ENCODE results near the gene DNLZ.

DNLZ gene

DNA sequence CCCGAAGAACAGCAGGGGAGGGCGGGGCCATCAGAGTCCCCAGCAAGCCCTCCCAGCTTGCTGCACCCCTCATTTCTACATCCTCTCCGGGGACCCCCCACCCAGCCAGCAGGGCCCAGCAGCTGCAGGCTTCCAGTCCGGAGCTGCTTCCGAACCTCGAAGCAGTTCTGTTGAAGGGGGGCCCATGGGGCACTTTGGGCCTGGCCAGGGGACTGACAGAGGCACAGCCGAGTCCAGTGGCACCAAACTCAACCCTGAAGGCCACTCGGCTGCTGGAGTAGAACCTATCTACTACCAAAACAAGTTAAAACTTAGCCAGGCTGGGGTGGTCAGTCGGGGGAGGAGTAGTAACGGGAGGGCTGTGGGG, 51.6 kb downstream of the DNLZ start:
- TF ChIP-seq, protein P1, sequence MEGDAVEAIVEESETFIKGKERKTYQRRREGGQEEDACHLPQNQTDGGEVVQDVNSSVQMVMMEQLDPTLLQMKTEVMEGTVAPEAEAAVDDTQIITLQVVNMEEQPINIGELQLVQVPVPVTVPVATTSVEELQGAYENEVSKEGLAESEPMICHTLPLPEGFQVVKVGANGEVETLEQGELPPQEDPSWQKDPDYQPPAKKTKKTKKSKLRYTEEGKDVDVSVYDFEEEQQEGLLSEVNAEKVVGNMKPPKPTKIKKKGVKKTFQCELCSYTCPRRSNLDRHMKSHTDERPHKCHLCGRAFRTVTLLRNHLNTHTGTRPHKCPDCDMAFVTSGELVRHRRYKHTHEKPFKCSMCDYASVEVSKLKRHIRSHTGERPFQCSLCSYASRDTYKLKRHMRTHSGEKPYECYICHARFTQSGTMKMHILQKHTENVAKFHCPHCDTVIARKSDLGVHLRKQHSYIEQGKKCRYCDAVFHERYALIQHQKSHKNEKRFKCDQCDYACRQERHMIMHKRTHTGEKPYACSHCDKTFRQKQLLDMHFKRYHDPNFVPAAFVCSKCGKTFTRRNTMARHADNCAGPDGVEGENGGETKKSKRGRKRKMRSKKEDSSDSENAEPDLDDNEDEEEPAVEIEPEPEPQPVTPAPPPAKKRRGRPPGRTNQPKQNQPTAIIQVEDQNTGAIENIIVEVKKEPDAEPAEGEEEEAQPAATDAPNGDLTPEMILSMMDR (IDR thresholded peaks at IDR 0.05; ENCODE audit: low read depth, low read length, poor library complexity, severe bottlenecking), result no peak
- no peak for TF ChIP-seq EZH2phosphoT487 (IDR thresholded peaks at IDR 0.05; ENCODE audit: borderline replicate concordance, low read length)
- Histone ChIP-seq H3K27me3 (ENCODE audit: control insufficient read depth, low read length) (0 out of 2 replicates have a peak, but pooled peaks cover 2% of the 10 kb centered on the region), H3F3A (ENCODE audit: control insufficient read depth, insufficient read depth) (peaks cover 17% of the 10 kb centered on the region), H3K79me2 (ENCODE audit: control insufficient read depth, low read length) (no peaks in the 10 kb centered on the region), H3K4me1 (ENCODE audit: control insufficient read depth, low read length) (peaks cover 40% of the 10 kb centered on the region), H3K4me2 (ENCODE audit: low read length) (peak overlapping the region; percentile 38; the same call in 1 of the 2 replicates), H3K9me2 (replicated peaks; ENCODE audit: control insufficient read depth, low read length) (no peaks in the 10 kb centered on the region), H3K27ac (ENCODE audit: low read depth, low read length) (no peak overlapping the region), H3K9me3 (ENCODE audit: control insufficient read depth, insufficient read depth, low read length) (peaks cover 33% of the 10 kb centered on the region), H3K36me3 (ENCODE audit: control insufficient read depth, low read length) (no peaks in the 10 kb centered on the region), H3K4me3 (ENCODE audit: low read length) (no peak overlapping the region), H4K20me1 (ENCODE audit: control insufficient read depth, insufficient read depth, low read depth, low read length) (no peaks in the 10 kb centered on the region)

DNA sequence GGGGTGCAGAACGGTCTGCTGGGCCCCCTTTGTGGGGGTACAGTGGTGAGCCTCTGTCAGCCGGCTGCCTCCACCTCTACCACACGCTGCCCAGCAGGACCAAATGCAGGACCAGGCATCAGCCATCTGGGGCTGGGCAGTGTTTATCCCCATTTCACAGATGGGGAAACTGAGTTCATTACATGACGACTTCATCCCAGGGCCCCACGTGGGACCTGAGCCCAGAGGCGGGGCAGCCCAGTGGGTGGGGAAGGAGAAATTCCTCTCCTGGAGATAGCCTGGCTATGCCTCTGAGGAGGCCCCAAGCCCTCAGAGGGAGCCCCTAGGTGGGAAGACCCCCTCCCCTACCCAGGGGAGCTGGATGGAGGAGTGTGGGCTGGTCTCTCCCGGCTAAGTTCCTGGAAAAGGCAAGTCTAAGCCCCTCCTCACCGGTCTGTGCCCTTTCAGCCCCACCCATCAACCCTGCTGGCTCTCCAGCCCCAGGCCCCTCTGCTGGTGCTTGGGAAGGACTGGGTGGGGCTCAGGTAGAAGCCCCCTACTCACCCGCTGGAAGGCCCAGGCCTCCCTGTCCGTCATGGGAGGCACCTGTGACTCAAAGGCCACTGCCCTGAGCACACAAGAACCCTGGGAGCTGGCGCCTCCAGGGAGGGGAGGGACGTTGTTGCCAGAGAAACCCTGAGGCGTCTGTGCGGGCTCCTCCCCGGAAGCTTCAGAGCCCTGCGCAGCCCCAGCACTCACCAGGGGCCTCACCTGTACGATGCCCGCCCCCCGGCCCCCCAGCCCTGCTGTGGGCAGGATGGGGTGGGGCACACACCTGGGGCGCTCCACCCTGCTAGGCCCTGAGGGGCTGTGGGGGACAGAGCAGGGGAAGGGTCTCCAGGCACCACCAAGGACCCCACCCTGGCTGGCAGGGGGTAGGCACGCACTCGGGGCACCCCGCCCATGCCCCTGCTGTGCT, 52.2 kb downstream of the DNLZ start:
- TF ChIP-seq, protein P1 (IDR thresholded peaks at IDR 0.05; ENCODE audit: low read depth, low read length, poor library complexity, severe bottlenecking), result no peak
- TF ChIP-seq EZH2phosphoT487 (IDR thresholded peaks at IDR 0.05; ENCODE audit: borderline replicate concordance, low read length), result no peak
- Histone ChIP-seq H3K9me2 (replicated peaks; ENCODE audit: control insufficient read depth, low read length) (no peaks in the 10 kb centered on the region), H3K9me3 (ENCODE audit: control insufficient read depth, insufficient read depth, low read length) (peaks cover 31% of the 10 kb centered on the region), H3K27me3 (ENCODE audit: control insufficient read depth, low read length) (peaks cover 2% of the 10 kb centered on the region; the same call in 1 of the 2 replicates), H3F3A (ENCODE audit: control insufficient read depth, insufficient read depth) (peaks cover 17% of the 10 kb centered on the region), H3K4me3 (ENCODE audit: low read length) (no peak overlapping the region), H3K27ac (ENCODE audit: low read depth, low read length) (no peak overlapping the region), H3K36me3 (ENCODE audit: control insufficient read depth, low read length) (no peaks in the 10 kb centered on the region), H3K4me2 (ENCODE audit: low read length) (peak overlapping the region; percentile 38), H3K4me1 (ENCODE audit: control insufficient read depth, low read length) (peaks cover 42% of the 10 kb centered on the region), H3K79me2 (ENCODE audit: control insufficient read depth, low read length) (no peaks in the 10 kb centered on the region), H4K20me1 (ENCODE audit: control insufficient read depth, insufficient read depth, low read depth, low read length) (no peaks in the 10 kb centered on the region)

DNA sequence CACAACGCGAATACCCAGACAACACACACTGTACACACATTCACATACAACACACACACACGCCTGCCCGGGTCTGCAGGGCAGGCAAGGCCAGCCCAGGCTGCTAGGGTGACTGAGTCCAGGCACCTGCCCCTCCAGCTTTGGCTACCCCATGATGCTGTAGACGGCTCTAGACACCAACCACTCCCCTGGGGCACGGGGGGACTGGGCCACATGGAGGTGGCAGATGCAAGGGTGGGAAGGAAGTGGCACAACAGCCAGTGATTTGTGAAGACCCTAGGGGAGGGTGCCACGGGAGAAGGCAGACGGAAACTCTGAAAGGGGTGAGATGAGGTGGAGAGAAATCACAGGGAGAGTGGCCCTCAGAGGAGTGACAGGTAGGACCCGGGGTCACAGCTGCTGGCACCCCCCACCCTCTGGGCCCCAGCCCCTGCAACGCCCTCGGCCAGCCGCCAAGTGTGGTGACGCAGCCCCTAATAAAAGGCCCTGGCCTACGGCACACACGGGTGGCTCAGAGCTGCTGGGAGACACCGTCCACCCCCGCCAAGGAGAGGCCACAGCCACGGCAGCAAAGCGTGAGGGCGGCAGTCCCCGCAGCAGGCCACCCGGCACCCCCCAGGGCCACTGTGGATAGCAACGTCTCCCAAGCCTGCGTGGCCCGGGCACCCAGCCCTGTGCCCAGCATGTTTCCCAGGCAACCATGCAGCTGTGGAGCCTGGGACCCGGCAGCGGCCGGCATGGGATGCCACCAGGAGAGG, 53.1 kb downstream of the DNLZ start:
- Histone ChIP-seq H3K36me3 (ENCODE audit: control insufficient read depth, low read length) (no peaks in the 10 kb centered on the region), H4K20me1 (ENCODE audit: control insufficient read depth, insufficient read depth, low read depth, low read length) (no peaks in the 10 kb centered on the region), H3K27me3 (ENCODE audit: control insufficient read depth, low read length) (peaks cover 2% of the 10 kb centered on the region; the same call in 1 of the 2 replicates), H3K27ac (ENCODE audit: low read depth, low read length) (no peak overlapping the region; the same call in 1 of the 2 replicates), H3K79me2 (ENCODE audit: control insufficient read depth, low read length) (no peaks in the 10 kb centered on the region), H3K4me2 (ENCODE audit: low read length) (peak overlapping the region; percentile 43), H3K9me3 (ENCODE audit: control insufficient read depth, insufficient read depth, low read length) (peaks cover 23% of the 10 kb centered on the region), H3K9me2 (replicated peaks; ENCODE audit: control insufficient read depth, low read length) (no peaks in the 10 kb centered on the region), H3K4me1 (ENCODE audit: control insufficient read depth, low read length) (peaks cover 42% of the 10 kb centered on the region), H3K4me3 (ENCODE audit: low read length) (no peak overlapping the region; the same call in 1 of the 2 replicates), H3F3A (ENCODE audit: control insufficient read depth, insufficient read depth) (peaks cover 17% of the 10 kb centered on the region)
- TF ChIP-seq EZH2phosphoT487 (IDR thresholded peaks at IDR 0.05; ENCODE audit: borderline replicate concordance, low read length), result no peak
- TF ChIP-seq, protein P1 (IDR thresholded peaks at IDR 0.05; ENCODE audit: low read depth, low read length, poor library complexity, severe bottlenecking), result no peak
